ENCODE measurements around the gene CLIC4. TPM values are rescaled to one million over a fixed set of nuclear protein-coding genes. Genes with fewer than 3 reads are reported as not detected.
"Not testable (repeated sequence)": the region's sequence is repeated elsewhere in the genome, so short reads cannot be mapped to it uniquely, and the experiment has no call there.

CLIC4 gene
- total and polyA plus RNA-seq, 3 experiments from 2014 or later = 0.18 to 13.2 (median 12.8) TPM

DNA sequence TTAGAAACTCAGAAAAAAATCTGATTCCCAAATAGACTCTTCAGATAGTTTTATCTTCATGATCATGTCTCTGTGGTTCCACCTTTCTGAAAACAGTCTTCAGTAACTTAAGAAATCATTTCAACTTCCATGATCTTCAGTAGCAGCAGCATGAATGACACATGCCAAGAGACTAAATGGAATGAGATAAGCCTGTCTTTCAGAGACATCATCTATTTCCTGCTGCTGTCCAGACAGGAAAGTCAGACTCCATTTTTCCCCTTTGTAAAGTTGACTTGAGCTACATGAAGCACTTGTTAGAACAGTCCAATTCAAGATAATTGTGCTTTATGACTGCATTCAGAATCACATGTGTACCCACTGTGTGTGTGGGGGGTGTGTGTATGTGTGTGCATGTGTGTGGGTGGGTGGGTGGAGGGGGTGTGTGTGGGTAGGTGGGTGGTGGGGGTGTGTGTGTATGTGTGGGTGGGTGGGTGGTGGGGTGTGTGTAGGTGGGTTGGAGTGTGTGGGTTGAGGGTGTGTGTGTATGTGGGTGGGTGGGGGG, 58.8 kb downstream of the CLIC4 start:
- Histone ChIP-seq H3K36me3 (ENCODE audit: insufficient read depth, low read length) (no peaks in the 10 kb centered on the region), H3K9me3 (ENCODE audit: low read length) (no peaks in the 10 kb centered on the region), H3K4me1 (ENCODE audit: insufficient read depth, low read length) (no peaks in the 10 kb centered on the region), H3K27me3 (ENCODE audit: insufficient read depth, low read length, poor library complexity, severe bottlenecking) (no peaks in the 10 kb centered on the region), H3K4me3 (ENCODE audit: low read length) (no peak overlapping the region), H3K27ac (ENCODE audit: low read depth, low read length) (no peak overlapping the region)
- H3K9me3 Mint-ChIP-seq = no peaks in the 10 kb centered on the region
- POLR2A ChIA-PET = no interaction called here
- H3K27me3 Mint-ChIP-seq = peaks cover 1 to 4% of the 10 kb centered on the region in 2 donors
- no peak for DNase-seq
- no peaks in the 10 kb centered on the region for H3K36me3 Mint-ChIP-seq
- CTCF ChIA-PET = interaction anchor here (1.4 kb wide), 1 partner anchor 115 kb away, joined by 5 read pairs; no protein-coding TSS in a partner anchor
- no peak overlapping the region for H3K27ac Mint-ChIP-seq
- H3K4me3 Mint-ChIP-seq = no peak overlapping the region
- H3K4me1 Mint-ChIP-seq = no peaks in the 10 kb centered on the region

DNA sequence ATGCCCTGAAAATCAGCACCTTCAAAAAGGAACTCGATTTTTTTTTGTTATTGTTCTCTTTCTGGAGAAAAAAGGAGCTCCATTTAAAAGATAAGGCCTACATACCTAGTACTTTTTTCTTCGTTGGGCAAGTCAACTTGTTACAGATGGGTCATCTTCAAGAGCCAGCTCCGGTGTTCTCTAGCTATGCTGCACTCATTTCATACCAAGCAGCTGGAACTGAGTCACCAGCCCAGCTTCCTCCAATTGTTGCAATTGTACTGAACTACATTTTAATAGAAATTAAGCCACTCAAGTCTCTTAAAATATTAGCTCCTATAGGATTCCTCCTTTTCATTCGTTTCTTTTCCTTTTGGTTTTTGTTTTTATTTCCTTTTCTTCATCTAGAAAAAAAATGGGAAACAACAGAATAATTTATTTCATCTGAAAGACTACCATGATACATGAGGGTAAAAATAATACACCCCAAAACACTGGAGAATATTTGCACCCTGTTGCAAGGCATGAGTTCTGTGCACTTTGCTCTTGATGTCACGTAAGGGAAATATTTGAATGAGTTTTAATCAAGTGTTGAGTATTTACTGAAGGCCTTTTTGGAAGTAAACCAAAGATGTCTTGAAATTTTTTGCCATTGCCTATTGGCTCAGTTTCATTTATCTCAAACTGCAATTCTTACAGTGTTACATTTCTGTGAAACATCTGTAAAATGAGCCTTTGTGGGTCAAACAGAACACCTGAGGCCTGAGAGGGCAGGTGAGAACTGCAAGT, 60.5 kb downstream of the CLIC4 start:
- CTCF ChIA-PET = no interaction called here
- no peaks in the 10 kb centered on the region for H3K36me3 Mint-ChIP-seq
- H3K9me3 Mint-ChIP-seq = no peaks in the 10 kb centered on the region
- no peaks in the 10 kb centered on the region for H3K36me3 ChIP-seq (ENCODE audit: insufficient read depth, low read length)
- no peaks in the 10 kb centered on the region for H3K4me1 Mint-ChIP-seq
- POLR2A ChIA-PET = no interaction called here
- H3K27ac Mint-ChIP-seq = no peak overlapping the region
- peaks cover 1 to 4% of the 10 kb centered on the region in 2 donors for H3K27me3 Mint-ChIP-seq
- no peaks in the 10 kb centered on the region for H3K9me3 ChIP-seq (ENCODE audit: low read length)
- H3K27ac ChIP-seq (ENCODE audit: low read depth, low read length) = no peak overlapping the region
- no peak for DNase-seq
- no peak overlapping the region for H3K4me3 ChIP-seq (ENCODE audit: low read length)
- H3K4me1 ChIP-seq (ENCODE audit: insufficient read depth, low read length) = no peaks in the 10 kb centered on the region
- no peaks in the 10 kb centered on the region for H3K27me3 ChIP-seq (ENCODE audit: insufficient read depth, low read length, poor library complexity, severe bottlenecking)
- no peak overlapping the region for H3K4me3 Mint-ChIP-seq

DNA sequence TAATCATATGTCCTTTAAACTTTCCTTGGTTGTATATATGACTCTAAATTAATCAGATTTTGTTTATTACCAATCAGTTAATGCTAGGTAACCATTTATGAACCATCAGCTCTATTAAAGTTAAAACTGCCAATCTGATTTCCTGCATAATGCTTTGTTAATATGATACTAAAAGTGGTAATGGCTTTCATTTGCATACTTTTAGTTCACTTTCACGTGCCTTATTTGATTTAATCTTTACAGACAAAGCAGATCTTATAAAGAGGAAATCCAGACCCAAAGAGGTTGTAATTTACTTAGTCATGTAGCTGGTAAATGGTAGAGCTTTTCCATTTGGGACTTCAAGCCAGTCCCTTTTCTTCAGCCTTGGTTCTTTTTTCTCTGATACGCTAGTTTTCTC, 61.3 kb downstream of the CLIC4 start:
- Histone ChIP-seq H3K36me3 (ENCODE audit: insufficient read depth, low read length) (no peaks in the 10 kb centered on the region), H3K27me3 (ENCODE audit: insufficient read depth, low read length, poor library complexity, severe bottlenecking) (no peaks in the 10 kb centered on the region), H3K4me1 (ENCODE audit: insufficient read depth, low read length) (no peaks in the 10 kb centered on the region), H3K9me3 (ENCODE audit: low read length) (no peaks in the 10 kb centered on the region), H3K4me3 (ENCODE audit: low read length) (no peak overlapping the region), H3K27ac (ENCODE audit: low read depth, low read length) (no peak overlapping the region)
- Mint-ChIP-seq H3K36me3 (no peaks in the 10 kb centered on the region), H3K27me3 (no peaks in the 10 kb centered on the region), H3K9me3 (no peaks in the 10 kb centered on the region), H3K4me1 (no peaks in the 10 kb centered on the region), H3K4me3 (no peak overlapping the region), H3K27ac (no peak overlapping the region)
- ChIA-PET CTCF (no interaction called here), POLR2A (no interaction called here)
- DNase-seq = no peak

DNA sequence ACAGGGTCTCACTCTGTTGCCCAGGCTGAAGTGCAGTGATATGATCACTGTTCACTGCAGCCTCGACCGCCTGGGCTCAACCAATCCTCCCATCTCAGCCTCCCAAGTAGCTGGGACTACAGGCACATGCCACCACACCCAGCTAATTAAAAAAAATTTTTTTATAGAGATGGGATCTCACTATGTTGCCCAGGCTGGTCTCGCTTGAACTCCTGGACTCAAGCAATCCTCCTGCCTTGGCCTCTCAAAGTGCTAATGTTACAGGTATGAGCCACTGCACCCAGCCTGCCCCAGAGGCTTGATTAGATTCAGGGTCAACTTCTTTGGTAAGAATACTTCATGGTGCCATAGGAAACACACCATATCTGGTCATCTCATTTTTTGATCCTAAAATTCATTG, 66.2 kb downstream of the CLIC4 start:
- DNase-seq; H3K4me1 ChIP-seq (ENCODE audit: insufficient read depth, low read length); H3K9me3 Mint-ChIP-seq; H3K4me1 Mint-ChIP-seq; H3K27me3 ChIP-seq (ENCODE audit: insufficient read depth, low read length, poor library complexity, severe bottlenecking); H3K9me3 ChIP-seq (ENCODE audit: low read length); H3K4me3 ChIP-seq (ENCODE audit: low read length); H3K36me3 ChIP-seq (ENCODE audit: insufficient read depth, low read length); H3K27ac ChIP-seq (ENCODE audit: low read depth, low read length); H3K27ac Mint-ChIP-seq; H3K4me3 Mint-ChIP-seq; CTCF ChIA-PET; POLR2A ChIA-PET; H3K36me3 Mint-ChIP-seq: not testable (repeated sequence)
- H3K27me3 Mint-ChIP-seq = peaks cover 4 to 11% of the 10 kb centered on the region in 2 donors

DNA sequence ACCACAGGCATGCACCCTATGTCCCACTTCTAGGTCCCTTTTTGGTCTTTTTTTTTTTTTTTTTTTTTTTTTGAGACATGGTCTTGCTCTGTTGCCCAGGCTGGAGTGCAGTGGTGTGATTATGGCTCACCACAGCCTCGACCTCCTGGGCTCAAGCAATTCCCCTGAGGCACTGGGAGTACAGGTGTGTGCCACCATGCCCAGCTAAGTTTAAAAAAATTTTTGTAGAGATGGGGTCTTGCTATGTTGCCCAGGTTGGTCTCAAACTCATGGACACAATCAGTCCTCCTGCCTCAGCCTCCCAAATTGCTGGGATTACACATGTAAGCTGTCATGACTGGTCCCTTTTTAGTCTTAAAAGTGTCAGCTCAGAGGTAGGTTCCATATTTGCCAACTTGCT, 75.0 kb downstream of the CLIC4 start:
- H3K27ac Mint-ChIP-seq; H3K36me3 Mint-ChIP-seq; H3K9me3 ChIP-seq (ENCODE audit: low read length); H3K9me3 Mint-ChIP-seq; H3K27me3 ChIP-seq (ENCODE audit: insufficient read depth, low read length, poor library complexity, severe bottlenecking); DNase-seq; H3K36me3 ChIP-seq (ENCODE audit: insufficient read depth, low read length); H3K4me3 ChIP-seq (ENCODE audit: low read length); H3K4me3 Mint-ChIP-seq; H3K4me1 ChIP-seq (ENCODE audit: insufficient read depth, low read length); H3K27ac ChIP-seq (ENCODE audit: low read depth, low read length); H3K4me1 Mint-ChIP-seq; POLR2A ChIA-PET: not testable (repeated sequence)
- CTCF ChIA-PET = interaction anchor here (1.1 kb wide), 1 partner anchor 281 kb away, joined by 3 read pairs; no protein-coding TSS in a partner anchor
- H3K27me3 Mint-ChIP-seq = peaks cover 2 to 23% of the 10 kb centered on the region in 2 donors

DNA sequence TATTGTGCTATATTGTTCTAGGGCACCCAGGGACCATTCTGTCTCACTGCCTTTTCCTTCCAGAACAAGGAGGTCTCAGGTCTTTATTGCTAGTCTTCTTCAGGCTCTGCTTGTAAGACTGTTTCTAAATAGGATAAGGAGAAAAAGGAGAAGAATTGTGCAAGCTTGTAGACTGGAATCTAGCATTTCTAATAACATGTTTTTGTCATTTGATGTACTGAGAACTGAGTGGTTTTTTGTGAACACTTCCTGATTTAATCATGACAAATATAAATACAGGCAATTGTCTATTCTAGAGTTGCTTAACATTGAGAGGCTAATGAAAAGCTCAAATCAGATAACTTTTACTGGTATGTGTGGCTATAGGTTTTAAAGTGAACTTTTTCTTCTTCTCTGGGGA, 77.6 kb downstream of the CLIC4 start:
- Mint-ChIP-seq H3K4me3 (no peak overlapping the region), H3K27ac (no peak overlapping the region), H3K27me3 (peaks cover 2 to 36% of the 10 kb centered on the region in 2 donors), H3K9me3 (no peaks in the 10 kb centered on the region), H3K36me3 (no peaks in the 10 kb centered on the region), H3K4me1 (no peaks in the 10 kb centered on the region)
- H3K27me3 ChIP-seq (ENCODE audit: insufficient read depth, low read length, poor library complexity, severe bottlenecking) = no peaks in the 10 kb centered on the region
- CTCF ChIA-PET = interaction anchor here (1.8 to 10.3 kb wide), 2 partner anchors 12 to 133 kb away, joined by 6 to 123 read pairs; no protein-coding TSS in a partner anchor
- DNase-seq = no peak
- no peaks in the 10 kb centered on the region for H3K4me1 ChIP-seq (ENCODE audit: insufficient read depth, low read length)
- POLR2A ChIA-PET = no interaction called here
- H3K4me3 ChIP-seq (ENCODE audit: low read length) = no peak overlapping the region
- H3K36me3 ChIP-seq (ENCODE audit: insufficient read depth, low read length) = no peaks in the 10 kb centered on the region
- no peak overlapping the region for H3K27ac ChIP-seq (ENCODE audit: low read depth, low read length)
- no peaks in the 10 kb centered on the region for H3K9me3 ChIP-seq (ENCODE audit: low read length)

DNA sequence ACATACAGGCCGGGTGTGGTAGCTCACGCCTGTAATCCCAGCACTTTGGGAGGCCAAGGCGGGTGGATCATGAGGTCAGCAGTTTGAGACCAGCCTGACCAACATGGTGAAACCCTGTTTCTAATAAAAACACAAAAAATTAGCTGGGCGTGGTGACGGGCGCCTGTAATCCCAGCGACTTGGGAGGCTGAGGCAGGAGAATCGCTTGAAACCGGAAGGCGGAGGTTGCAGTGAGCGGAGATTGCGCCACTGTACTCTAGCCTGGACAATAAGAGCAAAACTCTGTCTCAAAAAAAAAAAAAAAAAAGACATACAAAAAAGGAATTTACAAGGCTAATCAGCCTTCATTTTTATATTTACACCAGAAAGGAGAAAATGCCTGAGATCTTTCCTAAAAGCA, 78.2 kb downstream of the CLIC4 start:
- peaks cover 2 to 41% of the 10 kb centered on the region in 2 donors for H3K27me3 Mint-ChIP-seq
- H3K4me3 Mint-ChIP-seq; H3K27ac Mint-ChIP-seq; H3K27me3 ChIP-seq (ENCODE audit: insufficient read depth, low read length, poor library complexity, severe bottlenecking); H3K4me3 ChIP-seq (ENCODE audit: low read length); DNase-seq; H3K4me1 ChIP-seq (ENCODE audit: insufficient read depth, low read length); H3K27ac ChIP-seq (ENCODE audit: low read depth, low read length); H3K4me1 Mint-ChIP-seq; H3K36me3 Mint-ChIP-seq; H3K9me3 ChIP-seq (ENCODE audit: low read length); H3K36me3 ChIP-seq (ENCODE audit: insufficient read depth, low read length); H3K9me3 Mint-ChIP-seq: not testable (repeated sequence)
- ChIA-PET CTCF (interaction anchor here (0.7 to 10.3 kb wide), 3 partner anchors 9 to 134 kb away, joined by 3 to 123 read pairs (median 6); no protein-coding TSS in a partner anchor), POLR2A (interaction anchor here (0.7 kb wide), 2 partner anchors 222 to 1047 kb away, joined by 3 to 4 read pairs; no protein-coding TSS in a partner anchor)

DNA sequence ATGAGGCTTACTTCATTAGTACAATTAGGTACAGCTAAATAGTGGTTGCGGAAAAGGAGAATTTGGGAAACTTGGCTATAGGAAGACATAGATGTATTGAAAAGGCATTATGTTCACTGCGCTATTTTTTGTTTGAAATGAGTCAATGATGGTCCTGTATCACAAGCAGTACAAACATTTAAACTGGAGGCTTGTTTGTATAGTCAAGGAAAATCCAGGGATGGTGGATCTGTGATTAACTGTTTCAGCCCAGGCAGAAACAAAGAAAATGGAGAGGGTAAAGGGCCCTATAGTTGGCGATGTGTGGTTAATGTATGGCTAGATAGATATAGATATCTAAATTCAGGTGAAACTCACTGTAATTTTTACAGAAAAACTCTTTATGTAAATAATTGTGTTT, 79.9 kb downstream of the CLIC4 start:
- no peaks in the 10 kb centered on the region for H3K4me1 ChIP-seq (ENCODE audit: insufficient read depth, low read length)
- no peaks in the 10 kb centered on the region for H3K9me3 ChIP-seq (ENCODE audit: low read length)
- ChIA-PET CTCF (interaction anchor here (0.5 to 10.3 kb wide), 3 partner anchors 10 to 135 kb away, joined by 3 to 123 read pairs (median 3); no protein-coding TSS in a partner anchor), POLR2A (no interaction called here)
- Mint-ChIP-seq H3K4me3 (no peak overlapping the region), H3K27me3 (peaks cover 2 to 57% of the 10 kb centered on the region in 2 donors), H3K9me3 (no peaks in the 10 kb centered on the region), H3K27ac (no peak overlapping the region), H3K36me3 (no peaks in the 10 kb centered on the region), H3K4me1 (no peaks in the 10 kb centered on the region)
- no peak for DNase-seq
- no peaks in the 10 kb centered on the region for H3K27me3 ChIP-seq (ENCODE audit: insufficient read depth, low read length, poor library complexity, severe bottlenecking)
- H3K27ac ChIP-seq (ENCODE audit: low read depth, low read length) = no peak overlapping the region
- H3K4me3 ChIP-seq (ENCODE audit: low read length) = no peak overlapping the region
- H3K36me3 ChIP-seq (ENCODE audit: insufficient read depth, low read length) = no peaks in the 10 kb centered on the region

Measured in CD8-positive, alpha-beta memory T cell (primary cell).